Vagina (tissue), 2 donors: ENCODE measurements around the gene OR4B1. TPM values are rescaled to one million over a fixed set of nuclear protein-coding genes. Genes with fewer than 3 reads are reported as not detected.
A peak's percentile ranks its signal among the peaks of the same experiment; 100 is the strongest.

Experiments
- DNase-seq, 2 donors: peaks; one replicate each; pipeline ENCODE4 v3.0.0-alpha.2; 2017; ENCODE audit errors: extremely low spot score in 2 of 2
- H3K27ac ChIP-seq: fragments of 200-600 bp; sonication (generic); one replicate; pipeline ENCODE4 v1.5.1; 2019
- H3K27me3 ChIP-seq: fragments of 200-600 bp; sonication (generic); one replicate; pipeline ENCODE4 v1.5.1; 2019
- H3K36me3 ChIP-seq, 2 donors: fragments of 200-600 bp; sonication (generic); one replicate each; pipeline ENCODE4 v1.5.1; 2017 to 2019
- H3K4me1 ChIP-seq: fragments of 200-600 bp; sonication (generic); one replicate; pipeline ENCODE4 v1.5.1; 2019
- H3K4me3 ChIP-seq, 2 donors: fragments of 200-600 bp; sonication (generic); 1 replicate in 1 of 2; 2 replicates in 1 of 2; pipeline ENCODE4 v1.5.1; 2016 to 2019
- H3K9me3 ChIP-seq: fragments of 200-600 bp; sonication (generic); one replicate; pipeline ENCODE4 v1.5.1; 2019
- CTCF ChIP-seq, 3 experiments: fragments of 450-650 bp in 2 of 3; fragments of 200-600 bp in 1 of 3; sonication (generic) in 1 of 3; IDR thresholded peaks; one replicate each; pipeline ENCODE4 v1.5.1; 2017 to 2019; ENCODE audit warnings: antibody characterized with exemption in 3 of 3, mild to moderate bottlenecking in 2 of 3, moderate library complexity in 2 of 3
- POLR2A ChIP-seq, 2 donors: fragments of 450-650 bp; IDR thresholded peaks; one replicate each; pipeline ENCODE4 v1.6.1; 2017; ENCODE audit warnings: antibody characterized with exemption in 2 of 2, mild to moderate bottlenecking in 2 of 2, moderate library complexity in 2 of 2
- POLR2AphosphoS5 ChIP-seq, 2 donors: sonication (generic); formaldehyde crosslinking; IDR thresholded peaks; one replicate each; pipeline ENCODE4 v1.9.0; 2017; ENCODE audit warnings: antibody characterized with exemption in 2 of 2, mild to moderate bottlenecking in 2 of 2, low read depth in 1 of 2; ENCODE audit not compliant: insufficient read depth in 1 of 2
- intact Hi-C: fragments of 100-400 bp; cut with DNase I; formaldehyde crosslinking; loops from one replicate; pipeline ENCODE4 v1.15.1; 2023
- total RNA-seq: library from RNA; depleted of rRNA; stranded (reverse); fragments of >200 nt; gene quantifications from one replicate; pipeline ENCODE4 v1.2.3, GENCODE V29; 2016

Gene OR4B1, protein sequence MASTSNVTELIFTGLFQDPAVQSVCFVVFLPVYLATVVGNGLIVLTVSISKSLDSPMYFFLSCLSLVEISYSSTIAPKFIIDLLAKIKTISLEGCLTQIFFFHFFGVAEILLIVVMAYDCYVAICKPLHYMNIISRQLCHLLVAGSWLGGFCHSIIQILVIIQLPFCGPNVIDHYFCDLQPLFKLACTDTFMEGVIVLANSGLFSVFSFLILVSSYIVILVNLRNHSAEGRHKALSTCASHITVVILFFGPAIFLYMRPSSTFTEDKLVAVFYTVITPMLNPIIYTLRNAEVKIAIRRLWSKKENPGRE
- not detected for total RNA-seq

- Histone ChIP-seq H3K9me3 (no peaks in the 10 kb centered on the region), H3K27ac (no peak within 1 kb of the TSS), H3K4me1 (no peaks in the 10 kb centered on the region), H3K36me3 (no peaks in the 10 kb centered on the region), H3K4me3 (no peak within 1 kb of the TSS), H3K27me3 (no peaks in the 10 kb centered on the region)
- intact Hi-C loops = no loop called here
- no peak for TF ChIP-seq CTCF (IDR thresholded peaks at IDR 0.05)
- TF ChIP-seq POLR2AphosphoS5 (IDR thresholded peaks at IDR 0.05; ENCODE audit: insufficient read depth in 1 of 2, low read depth in 1 of 2) = no peak
- TF ChIP-seq POLR2A (IDR thresholded peaks at IDR 0.05) = no peak
- DNase-seq = no peak
Observed at GRCh38 chr11:48216510-48216909, at the start of gene OR4B1. OR4B1 (plus strand) TSS chr11:48216810; CDS start chr11:48216810, 0 bp downstream.

DNA sequence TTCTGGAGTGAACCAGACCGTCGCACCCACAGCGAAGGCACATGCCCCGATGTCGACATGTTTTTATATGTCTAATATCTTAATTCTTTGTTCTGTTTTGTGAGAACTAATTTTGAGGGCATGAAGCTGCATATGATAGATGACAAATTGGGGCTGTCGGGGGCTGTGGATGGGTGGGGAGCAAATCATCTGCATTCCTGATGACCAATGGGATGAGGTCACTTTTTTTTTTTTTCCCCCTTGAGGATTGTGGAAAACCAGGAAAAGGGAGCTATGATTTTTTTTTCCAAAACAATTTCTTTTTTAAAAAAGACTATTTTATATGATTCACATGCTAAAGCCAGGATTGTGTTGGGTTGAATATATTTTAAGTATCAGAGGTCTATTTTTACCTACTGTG, 49.2 kb upstream of the OR4B1 start:
- Histone ChIP-seq H3K9me3 (no peaks in the 10 kb centered on the region), H3K27ac (no peak overlapping the region), H3K4me1 (peaks cover 21% of the 10 kb centered on the region), H3K36me3 (peaks cover 0 to 8% of the 10 kb centered on the region in 2 donors), H3K27me3 (no peaks in the 10 kb centered on the region), H3K4me3 (no peak overlapping the region)
- TF ChIP-seq POLR2A (IDR thresholded peaks at IDR 0.05) = no peak
- TF ChIP-seq POLR2AphosphoS5 (IDR thresholded peaks at IDR 0.05; ENCODE audit: insufficient read depth in 1 of 2, low read depth in 1 of 2) = no peak
- TF ChIP-seq CTCF (IDR thresholded peaks at IDR 0.05) = no peak
- intact Hi-C loops = no loop called here
- no peak for DNase-seq

- Histone ChIP-seq H3K27ac (no peak overlapping the region), H3K4me3 (no peak overlapping the region), H3K4me1 (peaks cover 21% of the 10 kb centered on the region), H3K9me3 (no peaks in the 10 kb centered on the region), H3K36me3 (peaks cover 0 to under 1% of the 10 kb centered on the region in 2 donors), H3K27me3 (no peaks in the 10 kb centered on the region)
- intact Hi-C loops = no loop called here
- TF ChIP-seq POLR2A (IDR thresholded peaks at IDR 0.05) (no peak), POLR2AphosphoS5 (IDR thresholded peaks at IDR 0.05; ENCODE audit: insufficient read depth in 1 of 2, low read depth in 1 of 2) (no peak), CTCF (IDR thresholded peaks at IDR 0.05) (no peak)
- DNase-seq = no peak
Observed at GRCh38 chr11:48168815-48169214, 47.8 kb upstream of the OR4B1 start.

GRCh38 chr11:48169259-48169658, 47.4 kb upstream of the OR4B1 start:
- Histone ChIP-seq H3K27ac (no peak overlapping the region), H3K4me1 (peaks cover 21% of the 10 kb centered on the region), H3K27me3 (no peaks in the 10 kb centered on the region), H3K36me3 (no peaks in the 10 kb centered on the region), H3K9me3 (no peaks in the 10 kb centered on the region), H3K4me3 (no peak overlapping the region)
- no peak for DNase-seq
- TF ChIP-seq POLR2AphosphoS5 (IDR thresholded peaks at IDR 0.05; ENCODE audit: insufficient read depth in 1 of 2, low read depth in 1 of 2) (no peak), POLR2A (IDR thresholded peaks at IDR 0.05) (no peak), CTCF (IDR thresholded peaks at IDR 0.05) (no peak)
- intact Hi-C loops = no loop called here

DNA sequence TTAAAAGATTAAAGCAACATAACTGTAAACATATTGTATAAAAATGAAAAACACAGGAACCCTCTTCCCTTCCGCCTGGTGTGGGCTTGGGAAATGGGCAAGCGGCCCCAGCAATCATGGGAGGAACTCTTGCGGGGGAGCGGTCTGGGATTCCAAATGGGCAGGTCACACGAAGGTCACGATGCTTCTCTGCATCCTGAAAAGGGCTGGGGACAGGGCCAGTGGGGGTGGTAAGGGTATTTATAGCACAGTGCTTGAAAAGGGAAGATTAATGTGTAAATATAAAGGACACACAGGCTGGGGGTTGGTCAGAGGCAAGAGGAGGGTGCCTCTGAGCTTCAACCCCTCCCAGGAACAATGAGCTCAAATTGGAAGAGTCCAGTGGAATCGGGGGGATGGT, 46.9 kb upstream of the OR4B1 start:
- peak in 1 of 2 donors; percentile 47 for DNase-seq
- H3K27me3 ChIP-seq = no peaks in the 10 kb centered on the region
- no peak for TF ChIP-seq POLR2AphosphoS5 (IDR thresholded peaks at IDR 0.05; ENCODE audit: insufficient read depth in 1 of 2, low read depth in 1 of 2)
- no peak for TF ChIP-seq CTCF (IDR thresholded peaks at IDR 0.05)
- TF ChIP-seq POLR2A (IDR thresholded peaks at IDR 0.05) = no peak
- H3K4me1 ChIP-seq = peaks cover 21% of the 10 kb centered on the region
- no peak overlapping the region for H3K4me3 ChIP-seq
- intact Hi-C loops = no loop called here
- H3K9me3 ChIP-seq = no peaks in the 10 kb centered on the region
- peak overlapping the region; percentile 33 for H3K27ac ChIP-seq
- no peaks in the 10 kb centered on the region for H3K36me3 ChIP-seq
